PC-3 (cell line): Measurements from ENCODE around the gene SCART1.
"Not testable (repeated sequence)": the region's sequence is repeated elsewhere in the genome, so short reads cannot be mapped to it uniquely, and the experiment has no call there.

Experiments
- CTCF ChIP-seq: fragments of 300-600 bp; sonication (generic); conservative IDR thresholded peaks from 2 replicates; pipeline ENCODE4 v1.5.1; 2017; ENCODE audit warnings: antibody characterized with exemption, low read depth, mild to moderate bottlenecking, low read length
- EZH2 ChIP-seq: fragments of 300-600 bp; sonication (generic); IDR thresholded peaks from one replicate; pipeline ENCODE4 v1.6.1; 2017; ENCODE audit warnings: antibody characterized with exemption, mild to moderate bottlenecking, low read length; ENCODE audit not compliant: unreplicated experiment
- EZH2phosphoT487 ChIP-seq: fragments of 300-600 bp; sonication (generic); IDR thresholded peaks from 2 replicates; pipeline ENCODE4 v1.6.1; 2018; ENCODE audit warnings: mild to moderate bottlenecking, antibody characterized with exemption, low read length, borderline replicate concordance

GRCh38 chr10:133424102-133424501 lies 29.6 kb upstream of the SCART1 start:
- TF ChIP-seq CTCF, EZH2, EZH2phosphoT487: not testable (repeated sequence)
